OCI-M2 (cell line): Measurements from ENCODE around the gene SELENOF.
"Not testable (repeated sequence)": the region's sequence is repeated elsewhere in the genome, so short reads cannot be mapped to it uniquely, and the experiment has no call there.

Source experiments
- DNase-seq: peaks from one replicate; lab custom pipeline; 2025; ENCODE audit not compliant: unreplicated experiment; lab: John Stamatoyannopoulos, UW

SELENOF gene

DNA sequence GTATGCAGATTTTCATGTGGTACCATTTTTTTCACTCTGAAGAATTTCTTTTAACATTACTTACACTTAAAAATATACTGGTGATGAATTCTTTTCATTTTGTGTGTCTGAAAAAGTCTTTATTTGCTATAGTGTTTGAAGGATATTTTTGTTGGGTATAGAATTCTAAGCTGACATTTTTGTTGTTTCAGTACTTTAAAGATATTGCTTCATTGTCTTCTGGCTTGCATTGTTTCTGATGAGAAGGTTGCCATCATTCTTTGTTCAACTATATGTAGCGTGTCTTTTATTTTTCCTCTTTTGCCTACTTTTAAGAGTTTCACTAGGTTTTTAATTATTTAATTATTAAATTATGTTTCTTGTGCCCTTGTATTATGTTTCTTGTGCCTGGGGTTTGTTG is 8.5 kb upstream of the SELENOF start:
- DNase-seq = no peak

DNA sequence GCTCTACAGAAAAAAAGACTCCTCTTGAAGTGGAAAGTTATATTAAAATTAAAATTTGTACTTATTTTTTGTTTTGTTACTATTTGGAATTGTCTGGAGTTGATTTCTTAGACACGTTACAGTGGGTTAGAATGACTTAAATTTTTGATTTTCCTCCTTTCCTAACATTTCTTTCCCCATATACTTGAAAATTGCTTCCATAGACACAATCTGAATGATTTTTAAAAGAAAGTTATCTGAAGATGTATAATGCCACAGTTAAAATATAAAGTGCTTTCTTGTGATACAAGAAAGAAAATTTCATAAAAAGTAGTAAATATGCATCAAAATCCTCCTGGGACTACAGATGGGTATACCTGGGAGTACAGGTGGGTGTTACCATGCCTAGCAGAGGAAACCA is 2.8 kb upstream of the SELENOF start:
- no peak for DNase-seq

DNA sequence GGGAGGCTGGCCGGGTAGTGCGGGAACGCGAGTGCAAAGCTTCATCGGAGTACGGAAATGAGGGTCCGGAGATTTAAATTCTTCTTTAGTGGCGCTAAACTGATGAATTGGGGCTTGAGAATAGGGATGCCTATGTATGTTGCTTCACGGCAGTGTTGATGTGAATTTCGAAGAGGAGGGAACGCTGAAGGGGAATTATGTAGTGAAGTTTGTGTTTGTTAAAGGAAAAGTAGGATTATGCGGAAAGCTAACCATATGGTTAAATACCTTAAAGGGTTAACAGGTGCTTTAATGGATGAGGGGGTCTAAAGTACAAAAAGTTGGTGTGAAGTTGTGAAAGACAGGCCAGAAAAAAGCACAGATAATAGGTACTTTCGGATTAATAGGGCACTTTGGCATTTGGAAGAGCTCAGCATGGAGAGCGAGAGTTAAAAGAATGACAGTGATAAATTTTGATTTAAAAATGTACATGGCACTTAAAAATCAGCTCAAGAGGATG is 1.9 kb upstream of the SELENOF start:
- no peak for DNase-seq

DNA sequence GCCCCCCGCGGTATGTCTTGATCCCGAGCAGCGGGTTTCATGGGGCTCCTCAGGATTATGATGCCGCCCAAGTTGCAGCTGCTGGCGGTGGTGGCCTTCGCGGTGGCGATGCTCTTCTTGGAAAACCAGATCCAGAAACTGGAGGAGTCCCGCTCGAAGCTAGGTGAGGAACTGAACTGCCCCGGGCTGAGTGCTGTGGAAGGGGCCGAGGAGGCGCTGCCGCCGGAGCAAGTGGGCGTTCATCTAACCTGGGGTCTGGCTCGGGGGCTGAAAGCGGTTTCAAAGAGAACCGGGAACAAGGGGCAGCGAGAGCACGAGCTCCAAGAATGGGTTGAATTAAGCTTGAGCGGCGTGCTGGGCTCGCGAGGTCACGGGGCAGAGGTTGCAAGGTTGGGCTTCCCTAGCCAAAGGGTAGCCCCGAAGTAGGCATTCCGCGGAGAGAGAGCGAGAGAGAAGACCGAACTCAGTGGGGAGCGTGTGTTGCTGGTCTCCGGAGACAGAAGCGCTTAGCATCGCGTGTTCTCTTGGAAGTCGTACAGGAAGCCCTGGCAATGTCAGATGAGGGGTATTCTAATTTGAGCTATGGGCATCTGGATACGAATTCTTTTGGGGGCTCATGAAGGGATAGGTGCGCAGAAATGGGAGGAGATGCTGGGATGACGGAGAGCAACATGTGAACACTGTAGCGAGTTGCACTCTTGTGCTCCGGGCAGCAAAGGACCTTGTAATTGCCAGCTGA is 1.2 kb upstream of the SELENOF start:
- no peak for DNase-seq

DNA sequence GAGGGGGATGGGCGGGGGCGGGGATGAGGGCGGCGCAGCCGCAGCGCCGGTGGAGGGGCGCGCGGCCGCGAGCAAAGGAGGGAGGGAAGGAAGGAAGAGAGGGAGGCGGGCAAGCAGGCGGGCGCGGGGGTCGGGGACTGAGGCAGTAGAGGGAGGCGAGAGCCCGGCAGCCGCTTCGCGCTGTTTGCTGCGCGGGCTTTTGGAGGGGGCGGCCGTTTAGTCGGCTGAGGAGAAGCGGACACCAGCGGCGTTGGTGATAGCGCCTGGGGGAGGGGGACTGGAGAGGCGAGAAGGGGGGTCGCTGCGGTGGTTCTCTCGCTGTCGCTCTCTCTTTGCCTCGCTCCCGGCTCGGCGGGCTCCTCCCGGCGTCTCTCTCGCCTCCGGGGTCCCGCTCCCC is 673 bp upstream of the SELENOF start, which contains the start of gene HS2ST1:
HS2ST1 (plus strand) TSS at position 35 of the 397 bp plus-strand sequence.
- peak; percentile 57 for DNase-seq

DNA sequence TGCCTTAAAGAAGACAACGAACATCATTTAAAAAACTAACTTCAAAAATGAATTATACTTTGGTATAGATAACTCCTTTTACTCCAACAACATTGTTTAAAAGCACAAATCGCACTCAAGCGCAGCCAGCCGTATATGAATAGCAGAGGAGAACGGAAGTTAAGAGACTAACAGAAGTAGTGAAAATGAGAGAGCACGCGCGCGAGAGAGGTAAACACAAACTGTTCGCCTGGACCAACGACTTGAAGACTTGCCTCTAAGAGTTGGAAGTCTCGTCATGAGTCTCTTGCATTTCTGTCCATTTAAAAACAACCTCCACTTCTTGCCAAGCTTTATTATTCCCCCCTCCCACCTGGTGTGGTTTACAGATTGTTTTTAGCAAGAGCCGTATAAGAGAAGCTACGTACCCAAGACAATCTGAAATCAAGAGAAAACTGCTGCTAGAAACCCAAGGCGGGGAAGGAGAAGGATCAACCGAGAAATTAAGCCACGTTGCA is 479 bp downstream of the SELENOF start:
- no peak for DNase-seq

DNA sequence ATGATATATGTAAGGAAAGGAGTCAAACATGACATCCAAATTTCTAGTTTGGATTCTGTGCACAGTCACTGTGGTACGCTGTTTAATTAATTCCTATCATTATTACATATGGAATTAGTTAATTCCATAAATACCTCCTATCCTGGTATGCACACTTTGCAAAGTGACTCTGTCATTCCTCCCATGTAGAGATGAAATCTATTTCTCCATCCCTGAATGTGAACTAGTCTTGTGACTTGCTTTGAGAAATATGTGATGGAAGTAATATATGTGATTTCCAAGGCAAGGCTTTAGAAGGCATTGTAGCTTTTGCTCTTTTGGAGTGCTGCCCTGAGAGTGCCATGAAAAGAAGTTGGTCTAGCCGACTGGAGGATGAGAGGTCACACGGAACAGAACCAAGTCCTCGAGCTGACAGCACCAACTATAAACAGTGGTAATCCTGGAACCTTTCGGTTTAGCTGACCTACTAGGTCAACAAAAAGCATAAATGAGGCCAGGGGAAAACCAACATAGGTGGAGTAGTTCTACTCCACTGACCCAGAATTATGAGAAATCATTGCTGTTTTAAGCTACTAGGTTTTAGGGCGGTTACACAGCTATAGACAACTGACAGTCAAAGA is 1.5 kb downstream of the SELENOF start:
- DNase-seq = no peak

DNA sequence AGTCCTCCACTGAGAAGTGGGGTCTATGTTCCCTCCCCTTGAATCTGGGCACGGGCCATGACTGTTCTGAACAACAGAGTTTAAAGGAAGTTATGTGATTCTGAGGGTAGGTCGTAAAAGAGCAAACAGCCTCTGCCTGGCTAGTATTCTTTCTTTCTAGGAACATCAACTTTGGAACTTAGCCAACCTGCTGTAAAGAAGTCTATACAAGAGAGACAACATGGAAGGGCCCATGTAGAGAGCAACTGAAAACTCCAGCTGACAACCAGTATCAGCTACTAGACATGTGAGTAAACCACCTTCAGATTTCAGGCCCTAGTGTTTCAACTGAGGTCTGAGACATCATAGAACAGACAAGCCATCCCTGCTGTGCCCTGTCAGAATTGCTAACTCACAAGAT is 7.5 kb downstream of the SELENOF start:
- DNase-seq = no peak

DNA sequence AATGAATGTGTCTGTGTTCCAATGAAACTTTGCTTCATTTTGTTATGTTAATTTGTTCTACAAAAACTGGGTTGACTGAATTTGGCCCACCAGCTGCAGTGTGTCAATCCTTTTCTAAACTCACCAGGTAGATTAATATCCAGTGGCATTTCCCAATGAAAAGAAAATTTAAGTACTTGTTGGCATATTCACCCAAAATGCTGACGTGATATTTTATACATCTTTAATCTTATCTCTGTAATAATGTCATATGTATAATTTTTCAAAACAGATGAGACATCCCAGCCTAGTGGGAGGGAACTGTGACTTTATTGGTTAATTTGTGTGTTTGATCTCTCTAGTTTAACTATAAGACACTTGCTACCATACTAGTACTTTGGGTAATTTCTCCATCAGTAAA is 8.1 kb downstream of the SELENOF start:
- no peak for DNase-seq

DNA sequence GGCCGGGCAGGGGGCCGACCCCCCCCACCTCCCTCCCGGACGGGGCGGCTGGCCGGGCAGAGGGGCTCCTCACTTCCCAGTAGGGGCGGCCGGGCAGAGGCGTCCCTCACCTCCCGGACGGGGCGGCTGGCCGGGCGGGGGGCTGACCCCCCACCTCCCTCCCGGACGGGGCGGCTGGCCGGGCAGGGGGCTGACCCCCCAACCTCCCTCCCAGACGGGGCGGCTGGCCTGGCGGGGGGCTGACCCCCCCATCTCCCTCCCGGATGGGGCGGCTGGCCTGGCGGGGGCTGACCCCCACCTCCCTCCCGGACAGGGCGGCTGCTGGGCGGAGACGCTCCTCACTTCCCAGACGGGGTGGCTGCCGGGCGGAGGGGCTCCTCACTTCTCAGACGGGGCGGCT is 14.5 kb downstream of the SELENOF start:
- not testable (repeated sequence) for DNase-seq

DNA sequence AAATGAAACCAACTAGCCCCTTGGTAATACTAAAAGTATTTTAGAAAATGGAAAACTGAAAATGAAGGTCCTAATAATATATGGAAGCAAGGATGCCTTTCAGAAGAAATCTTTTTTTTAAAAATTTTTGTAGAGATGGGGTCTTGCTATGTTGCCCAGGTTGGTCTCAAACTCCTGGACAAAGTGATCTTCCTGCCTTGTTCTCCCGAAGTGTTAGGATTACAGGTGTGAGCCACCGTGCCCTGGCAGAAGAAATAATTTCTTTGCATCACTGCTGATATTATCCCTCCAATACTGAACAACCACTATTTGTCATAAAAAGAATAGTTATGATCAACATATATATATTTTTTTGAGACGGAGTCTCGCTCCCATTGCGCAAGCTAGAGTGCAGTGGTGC is 25.6 kb downstream of the SELENOF start:
- DNase-seq = no peak

DNA sequence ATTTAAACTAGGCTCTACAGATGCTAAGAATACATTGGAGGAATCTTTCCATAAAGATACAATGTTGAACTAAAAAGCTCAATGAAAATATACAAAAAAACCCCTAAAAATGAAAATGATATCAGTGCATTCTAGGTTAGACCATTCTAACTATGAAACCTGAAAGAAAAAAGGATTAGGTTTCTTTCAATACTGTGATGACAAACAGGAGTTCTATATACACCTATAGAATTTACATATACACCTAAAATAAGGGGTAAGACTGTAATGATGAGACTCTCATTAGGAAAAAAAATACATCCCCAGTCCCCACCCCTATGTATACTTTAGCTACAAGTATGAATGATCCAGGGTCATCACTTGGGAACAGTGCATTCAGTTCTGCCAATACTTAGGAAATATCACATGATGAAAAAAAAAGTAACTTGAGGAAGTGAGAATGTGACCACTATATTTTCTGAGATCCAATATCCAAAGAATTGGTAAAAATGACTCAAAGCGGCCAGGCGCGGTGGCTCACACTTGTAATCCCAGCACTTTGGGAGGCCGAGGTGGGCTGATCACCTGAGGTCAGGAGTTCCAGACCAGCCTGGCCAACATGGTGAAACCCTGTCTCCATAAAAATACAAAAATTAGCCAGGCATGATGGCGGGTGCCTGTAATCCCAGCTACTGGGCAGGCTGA is 26.3 kb downstream of the SELENOF start:
- no peak for DNase-seq

DNA sequence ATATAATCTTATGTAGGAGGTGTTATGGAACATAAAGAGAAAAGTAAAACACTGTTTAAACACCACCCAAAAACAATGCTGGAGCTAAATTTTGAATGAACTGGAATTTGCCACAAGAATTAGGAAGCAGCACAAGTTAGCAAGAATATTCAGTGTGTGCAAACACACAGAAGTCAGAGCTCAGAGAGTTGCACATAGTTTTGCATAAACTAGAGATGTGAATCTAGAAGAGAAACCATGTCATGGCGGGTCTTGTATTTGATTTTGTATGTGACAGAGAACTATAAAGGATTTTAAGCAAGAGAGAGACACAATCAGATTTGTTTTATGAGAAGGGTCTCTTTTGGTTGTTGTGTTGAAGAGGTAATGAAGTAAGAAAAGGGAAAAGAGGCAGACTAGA is 38.2 kb downstream of the SELENOF start:
- no peak for DNase-seq

DNA sequence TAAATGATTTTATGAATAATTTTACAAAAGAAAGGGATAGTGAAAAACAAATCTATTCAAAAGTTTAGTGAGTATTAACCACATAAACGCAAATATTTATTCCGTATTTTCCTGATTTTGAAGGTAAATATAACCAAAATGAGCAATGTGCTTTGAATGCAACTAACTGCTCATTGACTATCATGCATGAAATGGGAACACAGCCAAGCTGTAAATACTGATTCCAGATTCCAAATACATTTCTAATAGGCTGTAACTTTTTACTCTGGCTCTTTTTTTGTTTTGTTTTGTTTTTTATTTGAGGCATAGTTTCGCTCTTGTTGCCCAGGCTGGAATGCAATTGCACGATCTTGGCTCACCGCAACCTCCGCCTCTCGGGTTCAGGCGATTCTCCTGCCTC is 41.8 kb downstream of the SELENOF start:
- no peak for DNase-seq

DNA sequence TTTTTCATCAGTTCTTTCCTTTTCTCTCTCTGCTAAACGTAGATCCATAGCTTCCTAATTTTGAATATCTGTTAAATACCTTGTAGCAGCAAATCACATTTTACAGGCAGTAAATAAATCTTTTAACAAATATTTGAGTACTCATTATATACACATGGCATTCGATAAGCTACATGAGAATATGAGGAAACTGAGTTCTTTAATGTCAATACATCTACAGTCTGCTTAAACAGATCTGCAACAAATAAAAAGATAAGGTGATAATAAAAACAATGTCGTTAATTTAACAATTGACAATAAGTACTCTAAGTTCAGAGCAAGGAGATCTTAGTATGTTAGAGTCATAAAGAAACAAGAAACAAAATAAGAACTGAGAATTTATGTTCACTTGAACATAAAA is 42.9 kb downstream of the SELENOF start:
- no peak for DNase-seq

DNA sequence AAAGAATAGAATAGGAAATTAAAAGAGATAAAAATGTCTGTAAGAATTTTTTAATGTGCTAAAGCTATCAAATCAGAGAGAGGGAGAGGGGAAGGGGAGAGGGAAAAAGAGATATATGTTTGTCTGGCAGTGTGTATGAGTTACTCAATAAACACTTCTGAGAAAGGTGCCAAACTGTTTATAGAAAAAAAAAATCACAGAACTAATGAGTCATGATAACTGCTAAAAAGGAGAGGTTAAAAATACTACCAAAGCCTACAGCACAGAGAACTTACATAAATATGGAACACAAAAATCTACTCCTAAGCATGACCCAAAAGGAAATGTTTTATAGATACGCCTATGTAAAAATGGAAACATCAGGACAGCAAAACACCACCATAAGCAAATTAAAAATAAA is 45.4 kb downstream of the SELENOF start:
- DNase-seq = no peak

DNA sequence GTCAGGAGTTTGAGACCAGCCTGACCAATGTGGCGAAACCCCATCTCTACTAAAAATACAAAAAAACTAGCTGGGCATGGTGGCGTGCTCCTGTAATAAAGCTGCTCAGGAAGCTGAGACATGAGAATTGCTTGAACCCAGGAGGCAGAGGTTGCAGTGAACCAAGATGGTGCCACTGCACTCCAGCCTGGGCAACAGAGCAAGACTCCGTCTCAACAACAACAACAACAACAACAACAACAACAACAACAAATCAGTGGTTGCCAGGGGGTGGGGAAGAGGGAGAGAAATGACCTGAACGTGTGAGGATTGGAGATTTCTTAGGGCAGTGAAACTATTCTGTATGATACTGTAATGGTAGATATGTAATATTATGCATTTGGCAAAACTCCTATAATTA is 46.6 kb downstream of the SELENOF start:
- not testable (repeated sequence) for DNase-seq

DNA sequence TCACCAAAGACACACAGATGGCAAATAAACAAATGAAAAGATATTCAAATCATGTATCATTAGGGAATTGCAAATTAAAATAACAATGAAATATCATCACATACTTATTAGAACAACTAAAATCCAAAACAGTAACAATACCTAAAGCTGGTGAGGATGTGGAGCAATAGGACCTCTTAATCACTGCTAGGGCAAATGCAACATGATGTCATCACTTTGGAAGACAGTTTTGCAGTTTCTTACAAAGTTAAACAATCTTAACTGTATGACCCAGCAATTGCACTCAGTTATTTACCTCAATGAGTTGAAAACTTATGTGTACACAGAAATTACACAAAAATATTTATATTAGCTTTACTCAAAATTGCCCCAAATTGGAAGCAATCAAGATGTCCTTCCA is 47.3 kb downstream of the SELENOF start:
- DNase-seq = no peak

DNA sequence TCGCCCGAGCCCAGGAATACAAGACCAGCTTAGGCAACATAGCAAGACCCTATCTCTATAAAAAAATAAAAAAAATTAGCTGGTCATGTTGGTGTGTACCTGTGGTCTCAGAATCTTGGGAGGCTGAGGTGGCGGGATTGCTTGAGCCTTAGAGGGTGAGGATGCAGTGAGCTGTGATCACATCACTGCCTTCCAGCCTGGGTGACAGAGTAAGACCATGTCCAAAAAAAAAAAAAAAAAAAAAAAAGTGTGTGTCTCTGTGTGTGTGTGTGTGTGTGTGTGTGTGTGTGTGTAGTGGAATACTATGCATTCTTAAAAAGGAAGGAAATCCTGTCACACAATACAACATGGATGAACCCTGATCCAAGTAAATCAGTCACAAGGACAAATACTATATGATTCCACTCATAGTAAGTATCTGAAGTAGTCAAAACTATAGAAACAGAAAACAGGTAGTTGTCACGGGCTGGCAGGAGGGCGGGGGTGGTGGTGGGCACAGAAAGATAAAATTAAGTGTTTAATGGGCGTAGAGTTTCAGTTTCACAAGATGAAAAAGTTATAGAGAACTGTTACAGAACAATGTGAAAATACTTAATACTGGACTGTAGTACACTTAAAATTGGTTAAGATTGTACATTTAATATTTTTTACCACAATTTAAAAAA is 47.8 kb downstream of the SELENOF start:
- DNase-seq = no peak

DNA sequence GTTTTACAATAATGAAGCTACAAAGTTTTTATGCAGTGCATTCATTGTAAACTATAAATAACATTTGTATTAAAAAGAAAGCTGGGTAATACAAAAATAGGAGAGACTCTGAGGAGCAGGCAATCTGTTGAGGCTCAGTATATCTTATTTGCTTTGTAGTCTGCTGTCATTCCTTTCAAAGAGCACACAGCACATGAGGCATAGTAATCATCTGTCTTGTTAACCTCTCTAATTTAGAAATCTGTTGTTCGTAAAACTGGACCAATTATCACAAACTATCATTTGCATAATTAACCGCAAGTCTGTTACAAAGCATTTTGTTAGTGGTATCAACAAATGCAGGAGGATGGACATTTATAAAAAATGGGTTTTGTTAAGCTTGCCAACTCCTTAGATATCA is 51.0 kb downstream of the SELENOF start:
- DNase-seq = no peak

DNA sequence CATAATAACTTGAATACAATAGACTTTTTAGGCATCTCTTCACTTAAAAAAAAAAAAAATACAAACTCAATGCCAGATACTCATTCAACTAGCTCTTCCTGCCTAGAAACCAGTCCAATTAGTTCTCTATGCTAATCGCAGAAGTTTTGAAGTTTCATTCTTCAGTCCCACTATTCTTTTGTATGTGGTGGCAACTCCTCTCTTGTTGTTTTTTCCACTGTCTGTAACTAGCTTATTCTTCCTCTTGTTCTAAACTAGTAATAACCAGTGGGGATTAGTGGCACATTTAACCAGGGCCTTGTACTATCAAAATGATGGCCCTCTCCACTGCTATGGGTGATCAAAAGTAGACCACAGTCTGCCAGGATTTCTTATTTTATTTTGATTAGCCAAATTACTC is 52.5 kb downstream of the SELENOF start:
- DNase-seq = no peak
